ENCODE data around the gene LMO2.
A peak's percentile ranks its signal among the peaks of the same experiment; 100 is the strongest.
"Not testable (repeated sequence)": the region's sequence is repeated elsewhere in the genome, so short reads cannot be mapped to it uniquely, and the experiment has no call there.

Gene LMO2

GRCh38 chr11:33891714-33892327 lies at the start of gene LMO2:
TSS of gene LMO2 (minus strand) at chr11:33892076. CDS start at chr11:33869716, 22,360 bp downstream.
- DNase-seq (ENCODE audit: low read depth), result no peak

- DNase-seq (ENCODE audit: low read depth), result no peak
These were observed 48.6 kb upstream of the LMO2 start for GRCh38 chr11:33940538-33940815.

GRCh38 chr11:33936725-33937604 lies 45.1 kb upstream of the LMO2 start:
- DNase-seq (ENCODE audit: low read depth), result peak; percentile 62

- DNase-seq (ENCODE audit: low read depth), result no peak
These were observed 43.9 kb upstream of the LMO2 start for GRCh38 chr11:33935461-33936456.

GRCh38 chr11:33935005-33935404 lies 43.1 kb upstream of the LMO2 start:
- DNase-seq (ENCODE audit: low read depth), result no peak

- DNase-seq (ENCODE audit: low read depth), result no peak
These were observed 42.6 kb upstream of the LMO2 start for GRCh38 chr11:33934450-33934849.

- DNase-seq (ENCODE audit: low read depth), result no peak
These were observed 41.7 kb upstream of the LMO2 start for GRCh38 chr11:33933602-33934001.

- DNase-seq (ENCODE audit: low read depth), result no peak
These were observed 40.8 kb upstream of the LMO2 start for GRCh38 chr11:33932721-33933120.

- not testable (repeated sequence) for DNase-seq (ENCODE audit: low read depth)
These were observed 40.0 kb upstream of the LMO2 start for GRCh38 chr11:33931739-33932366.

- no peak for DNase-seq (ENCODE audit: low read depth)
These were observed 39.2 kb upstream of the LMO2 start for GRCh38 chr11:33931067-33931466.

GRCh38 chr11:33930317-33931021 lies 38.6 kb upstream of the LMO2 start:
- DNase-seq (ENCODE audit: low read depth), result no peak

GRCh38 chr11:33928564-33928963 lies 36.7 kb upstream of the LMO2 start:
- DNase-seq (ENCODE audit: low read depth), result no peak

GRCh38 chr11:33926671-33927552 lies 35.0 kb upstream of the LMO2 start:
- no peak for DNase-seq (ENCODE audit: low read depth)

GRCh38 chr11:33924341-33924740 lies 32.5 kb upstream of the LMO2 start:
- no peak for DNase-seq (ENCODE audit: low read depth)

GRCh38 chr11:33923626-33924025 lies 31.8 kb upstream of the LMO2 start:
- DNase-seq (ENCODE audit: low read depth), result no peak

- no peak for DNase-seq (ENCODE audit: low read depth)
These were observed 29.1 kb upstream of the LMO2 start for GRCh38 chr11:33920838-33921613.

GRCh38 chr11:33919645-33920044 lies 27.8 kb upstream of the LMO2 start:
- DNase-seq (ENCODE audit: low read depth), result no peak

- not testable (repeated sequence) for DNase-seq (ENCODE audit: low read depth)
These were observed 25.5 kb upstream of the LMO2 start for GRCh38 chr11:33917402-33917801.

GRCh38 chr11:33916736-33917135 lies 24.9 kb upstream of the LMO2 start:
- no peak for DNase-seq (ENCODE audit: low read depth)

GRCh38 chr11:33915526-33915925 lies 23.6 kb upstream of the LMO2 start:
- no peak for DNase-seq (ENCODE audit: low read depth)
